NB4 (cell line): ENCODE results near the gene SHISAL2A.

Source experiments
- MAX ChIP-seq: IDR thresholded peaks from 2 replicates; pipeline ENCODE4 v1.6.1; 2011; ENCODE audit warnings: low read depth, low read length
- MYC ChIP-seq: IDR thresholded peaks from 2 replicates; pipeline ENCODE4 v1.6.1; 2011; ENCODE audit warnings: low read depth, low read length
- TF ChIP-seq, protein P1 (sequence below): IDR thresholded peaks from one replicate; pipeline ENCODE4 v1.5.1; 2012; ENCODE audit warnings: low read depth, low read length

- TF ChIP-seq MYC (peak; percentile 34; the same call in 1 of the 2 replicates), MAX (peak; percentile 77)
- TF ChIP-seq, protein P1, sequence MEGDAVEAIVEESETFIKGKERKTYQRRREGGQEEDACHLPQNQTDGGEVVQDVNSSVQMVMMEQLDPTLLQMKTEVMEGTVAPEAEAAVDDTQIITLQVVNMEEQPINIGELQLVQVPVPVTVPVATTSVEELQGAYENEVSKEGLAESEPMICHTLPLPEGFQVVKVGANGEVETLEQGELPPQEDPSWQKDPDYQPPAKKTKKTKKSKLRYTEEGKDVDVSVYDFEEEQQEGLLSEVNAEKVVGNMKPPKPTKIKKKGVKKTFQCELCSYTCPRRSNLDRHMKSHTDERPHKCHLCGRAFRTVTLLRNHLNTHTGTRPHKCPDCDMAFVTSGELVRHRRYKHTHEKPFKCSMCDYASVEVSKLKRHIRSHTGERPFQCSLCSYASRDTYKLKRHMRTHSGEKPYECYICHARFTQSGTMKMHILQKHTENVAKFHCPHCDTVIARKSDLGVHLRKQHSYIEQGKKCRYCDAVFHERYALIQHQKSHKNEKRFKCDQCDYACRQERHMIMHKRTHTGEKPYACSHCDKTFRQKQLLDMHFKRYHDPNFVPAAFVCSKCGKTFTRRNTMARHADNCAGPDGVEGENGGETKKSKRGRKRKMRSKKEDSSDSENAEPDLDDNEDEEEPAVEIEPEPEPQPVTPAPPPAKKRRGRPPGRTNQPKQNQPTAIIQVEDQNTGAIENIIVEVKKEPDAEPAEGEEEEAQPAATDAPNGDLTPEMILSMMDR = no peak
These were observed 44.4 kb upstream of the SHISAL2A start for GRCh38 chr1:52588535-52588934.
